GM13977 (cell line): Measurements from ENCODE around the gene SYK.

Experiments used
- DNase-seq: peaks from one replicate; pipeline ENCODE4 v3.0.0; 2012; ENCODE audit warnings: low spot score
- CTCF ChIP-seq: IDR thresholded peaks from 2 replicates; pipeline ENCODE4 v1.5.1; 2012; ENCODE audit warnings: mild to moderate bottlenecking, control low read depth; ENCODE audit not compliant: insufficient read depth; ENCODE audit errors: extremely low read depth, missing control alignments
- in situ Hi-C: fragments of 300-500 bp; cut with MboI; formaldehyde crosslinking; loops from one replicate; pipeline ENCODE4 v1.12.0; 2022; ENCODE audit warnings: low sequenced_read_pairs, low pct_unique_long_range_greater_than_20kb, mixed read lengths, inconsistent platforms; ENCODE audit not compliant: unreplicated experiment

Gene SYK

GRCh38 chr9:90844326-90844725 lies 42.7 kb downstream of the SYK start:
- in situ Hi-C loops, result no loop called here

GRCh38 chr9:90846770-90847419 lies 45.3 kb downstream of the SYK start:
- TF ChIP-seq CTCF, result no peak
- in situ Hi-C loops, result no loop called here
- DNase-seq, result no peak

More at GRCh38 chr9:90844326-90844725, 42.7 kb downstream of the SYK start:
- TF ChIP-seq CTCF, result no peak
- DNase-seq, result no peak

GRCh38 chr9:90847971-90848370 lies 46.4 kb downstream of the SYK start:
- in situ Hi-C loops, result no loop called here
- TF ChIP-seq CTCF, result no peak
- no peak for DNase-seq

GRCh38 chr9:90848866-90849265 lies 47.2 kb downstream of the SYK start:
- no peak for DNase-seq
- TF ChIP-seq CTCF, result no peak
- in situ Hi-C loops, result no loop called here

GRCh38 chr9:90851444-90851843 lies 49.8 kb downstream of the SYK start:
- in situ Hi-C loops, result loop anchor here (25.0 kb wide), 2 partner anchors 89 to 639 kb away; no protein-coding TSS in a partner anchor
- no peak for TF ChIP-seq CTCF
- DNase-seq, result no peak

GRCh38 chr9:90853945-90854344 lies 52.3 kb downstream of the SYK start:
- no peak for TF ChIP-seq CTCF
- DNase-seq, result no peak
- in situ Hi-C loops, result loop anchor here (25.0 kb wide), 2 partner anchors 92 to 642 kb away; no protein-coding TSS in a partner anchor
